Left kidney (tissue), 2 donors: Measurements from ENCODE around the gene MPC2. TPM values are rescaled to one million over a fixed set of nuclear protein-coding genes. Genes with fewer than 3 reads are reported as not detected.
"Not testable (repeated sequence)": the region's sequence is repeated elsewhere in the genome, so short reads cannot be mapped to it uniquely, and the experiment has no call there.

Source experiments
- DNase-seq: peaks from one replicate; pipeline ENCODE4 v3.0.0-alpha.2; 2013
- polyA plus RNA-seq: library from polyadenylated mRNA; unstranded; fragments of 120-200 nt; gene quantifications from one replicate; pipeline ENCODE4 v1.2.1, GENCODE V29; 2013; ENCODE audit not compliant: insufficient read length

The MPC2 gene
- polyA plus RNA-seq, 1 donor = 178 TPM

- no peak for DNase-seq
Observed at GRCh38 chr1:167935216-167936067, 1.4 kb downstream of the MPC2 start.

GRCh38 chr1:167934426-167935215, 2.3 kb downstream of the MPC2 start:
- DNase-seq = no peak

DNA sequence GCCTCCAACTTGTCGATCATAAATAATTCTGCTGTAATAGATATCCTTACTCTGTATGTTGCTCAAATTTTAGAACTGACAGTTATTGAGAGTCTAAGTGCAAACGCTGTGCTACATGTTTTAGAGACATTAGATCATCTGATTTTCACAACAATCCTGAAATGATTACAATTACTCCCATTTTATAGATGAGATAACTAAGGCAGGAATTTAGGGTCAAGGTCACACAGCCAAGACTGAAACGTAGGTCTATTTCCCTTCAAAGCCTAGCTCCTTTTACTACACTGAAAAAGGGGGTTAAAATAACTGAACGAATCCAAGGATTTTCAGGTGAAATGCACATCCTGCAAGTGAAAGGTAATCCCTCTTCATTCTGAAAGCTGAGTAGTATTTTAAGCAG, 3.1 kb downstream of the MPC2 start:
- DNase-seq = no peak

- DNase-seq = no peak
Observed at GRCh38 chr1:167929725-167930124, 7.1 kb downstream of the MPC2 start.

GRCh38 chr1:167928919-167929318, 8.0 kb downstream of the MPC2 start:
- not testable (repeated sequence) for DNase-seq

DNA sequence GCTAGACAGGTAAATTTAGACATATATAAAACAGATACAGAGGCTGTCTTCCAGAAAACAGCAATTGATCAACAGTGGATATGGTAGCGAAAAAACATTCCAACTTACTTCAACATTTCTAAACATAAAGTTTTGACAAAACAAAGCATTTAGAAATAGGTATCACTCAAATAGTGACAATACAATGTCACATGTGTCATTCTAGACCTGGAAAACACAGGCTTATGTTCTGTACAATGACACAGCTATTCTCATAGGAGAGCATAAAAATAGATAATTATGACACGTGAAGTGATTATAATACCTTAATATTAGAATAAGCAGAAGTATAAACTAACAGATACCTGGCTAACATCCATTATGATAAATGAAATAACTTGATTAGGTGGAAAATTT, 8.4 kb downstream of the MPC2 start:
- DNase-seq = no peak

DNA sequence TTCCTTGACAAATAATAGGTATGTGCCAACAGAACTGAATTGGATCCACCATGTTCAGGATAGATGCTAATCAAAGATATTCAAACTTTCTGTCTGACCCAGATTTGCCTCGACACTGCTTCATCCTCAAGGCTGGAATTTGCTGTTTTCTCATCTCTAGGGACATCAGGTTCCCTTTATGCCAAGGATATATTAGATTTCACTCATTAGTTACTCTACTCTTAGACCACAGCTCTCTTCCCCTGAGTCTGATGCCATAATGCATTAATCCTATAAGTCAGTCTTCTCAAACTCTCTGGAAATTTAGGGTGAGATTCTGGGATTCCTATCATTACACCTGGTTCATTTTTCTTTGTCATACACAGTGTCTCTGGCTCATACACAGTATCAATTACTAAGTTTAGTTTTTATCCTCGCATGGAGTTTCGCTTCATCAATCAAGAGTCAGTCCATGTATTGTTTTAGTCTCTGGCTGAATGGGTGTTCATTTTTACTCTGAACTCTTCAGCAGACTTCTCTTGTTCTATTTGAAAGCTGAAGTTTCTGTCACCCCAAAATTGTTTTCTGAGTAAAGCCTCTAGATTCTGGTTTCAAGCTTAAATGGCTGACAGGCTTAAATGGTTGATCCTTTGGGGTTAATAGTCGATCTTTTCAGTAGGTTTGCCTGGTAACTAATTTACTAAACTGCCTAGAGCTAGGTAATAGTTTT, 9.7 kb downstream of the MPC2 start:
- DNase-seq = no peak

DNA sequence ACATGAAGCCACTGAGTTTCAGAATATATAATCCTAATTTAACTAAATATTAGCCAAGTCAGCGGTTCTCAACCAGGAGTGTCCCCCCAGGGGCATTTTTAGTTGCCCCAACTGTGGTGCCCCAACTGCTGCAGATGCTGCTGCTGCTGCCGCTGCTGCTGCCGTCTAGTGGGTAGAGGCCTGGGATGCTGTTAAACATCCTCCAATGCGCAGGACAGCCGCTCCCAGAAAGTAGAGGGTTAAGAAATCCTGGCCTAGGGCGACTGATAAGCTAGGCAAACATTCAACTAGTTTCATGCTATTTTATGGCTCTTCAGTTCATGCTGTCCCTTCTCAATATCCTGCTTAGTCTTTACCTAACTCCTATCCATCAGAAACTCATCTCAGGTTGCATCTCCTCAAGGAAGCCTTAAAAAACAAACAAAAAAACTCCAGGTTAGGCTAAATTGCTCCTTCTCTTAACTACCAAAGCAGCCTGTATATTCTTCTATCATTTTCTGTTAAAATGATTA, 10.3 kb downstream of the MPC2 start:
- DNase-seq = no peak

- no peak for DNase-seq
Observed at GRCh38 chr1:167924543-167925231, 12.2 kb downstream of the MPC2 start.

GRCh38 chr1:167924102-167924501, 12.8 kb downstream of the MPC2 start:
- DNase-seq = no peak

DNA sequence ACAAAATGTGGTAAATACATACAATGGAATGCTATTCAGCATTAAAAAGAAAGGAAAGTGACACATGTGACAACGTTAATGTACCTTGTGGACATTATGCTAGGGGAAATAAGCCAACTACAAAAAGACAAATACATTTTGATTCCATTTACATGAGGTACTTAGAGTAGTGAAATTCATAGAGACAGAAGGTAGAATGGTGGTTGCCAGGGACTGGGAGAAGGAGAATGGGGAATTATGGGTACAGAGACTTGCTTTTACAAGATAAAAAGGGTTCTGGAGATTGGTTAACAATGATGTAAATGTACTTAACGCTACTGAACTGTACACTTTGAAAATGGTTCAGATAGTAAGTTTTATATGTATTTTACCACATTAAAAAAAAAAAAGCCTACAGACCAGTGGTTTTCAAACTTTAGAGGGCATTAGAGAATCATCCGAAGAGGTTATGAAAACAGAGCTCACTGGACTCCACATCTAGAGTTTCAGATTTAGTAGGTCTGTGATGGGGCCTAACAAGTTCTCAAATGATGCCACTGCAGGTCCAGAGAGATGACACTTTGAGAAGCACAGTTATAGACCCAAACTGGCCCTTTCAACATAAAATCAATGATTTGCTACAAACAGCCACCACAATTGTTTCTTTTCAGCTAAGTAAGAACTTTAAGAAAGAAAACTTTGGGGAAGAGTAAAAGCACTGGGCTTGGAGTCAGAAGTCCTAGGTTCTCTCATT, 13.4 kb downstream of the MPC2 start:
- DNase-seq = no peak

DNA sequence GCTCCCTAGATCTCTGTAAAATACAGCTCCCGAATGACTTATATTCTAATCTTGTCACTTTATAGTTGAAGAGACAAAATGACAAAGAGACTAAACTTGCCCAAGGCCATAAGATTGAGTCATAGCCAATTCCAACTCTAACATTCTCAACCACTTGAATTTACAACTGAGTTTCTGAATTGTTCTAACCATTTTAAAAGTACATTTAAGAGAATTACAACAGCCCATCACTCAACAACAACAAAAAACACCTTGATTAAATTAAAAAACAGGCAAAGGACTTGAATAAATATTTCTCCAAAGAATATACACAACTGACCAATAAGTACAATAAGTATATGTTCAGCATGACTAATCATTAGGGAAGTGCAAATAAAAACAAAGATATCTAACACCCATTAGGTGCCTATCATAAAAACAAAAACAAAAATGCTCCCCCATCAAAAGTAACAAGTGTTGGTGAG, 14.2 kb downstream of the MPC2 start:
- no peak for DNase-seq

GRCh38 chr1:167922023-167922422, 14.8 kb downstream of the MPC2 start:
- DNase-seq = no peak

DNA sequence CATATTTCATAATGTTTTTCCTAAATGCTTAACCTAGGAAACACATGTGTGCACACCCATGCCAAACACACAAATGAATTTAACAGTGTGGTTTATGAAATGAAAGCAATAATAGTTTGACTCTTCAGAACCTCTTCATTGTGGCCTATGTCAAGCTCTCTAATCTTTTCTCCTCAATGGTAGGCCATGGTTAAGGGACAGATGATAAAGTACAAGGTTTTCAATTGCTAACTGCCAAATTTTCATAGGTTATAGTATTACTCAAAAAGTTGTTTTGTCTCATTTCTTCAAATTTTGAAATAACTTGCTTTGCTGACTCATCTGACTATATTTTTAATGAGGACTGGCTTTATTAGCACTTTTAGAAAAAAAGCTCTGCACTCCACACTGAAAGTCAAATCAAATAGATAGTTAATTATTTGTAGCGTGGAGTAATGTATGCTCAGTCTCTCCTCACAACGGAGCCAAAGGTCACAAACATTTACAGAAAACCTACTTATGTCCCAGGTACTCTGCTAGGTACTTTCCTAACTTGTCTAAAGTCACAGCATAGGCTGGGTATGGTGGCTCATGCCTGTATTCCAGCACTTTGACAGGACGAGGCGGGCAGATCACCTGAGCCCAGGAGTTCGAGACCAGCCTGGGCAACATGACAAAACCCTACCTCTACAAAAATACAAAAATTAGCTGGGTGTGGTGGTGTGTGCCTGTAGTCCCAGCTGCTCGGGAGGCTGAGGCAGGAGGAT, 19.9 kb downstream of the MPC2 start:
- no peak for DNase-seq

DNA sequence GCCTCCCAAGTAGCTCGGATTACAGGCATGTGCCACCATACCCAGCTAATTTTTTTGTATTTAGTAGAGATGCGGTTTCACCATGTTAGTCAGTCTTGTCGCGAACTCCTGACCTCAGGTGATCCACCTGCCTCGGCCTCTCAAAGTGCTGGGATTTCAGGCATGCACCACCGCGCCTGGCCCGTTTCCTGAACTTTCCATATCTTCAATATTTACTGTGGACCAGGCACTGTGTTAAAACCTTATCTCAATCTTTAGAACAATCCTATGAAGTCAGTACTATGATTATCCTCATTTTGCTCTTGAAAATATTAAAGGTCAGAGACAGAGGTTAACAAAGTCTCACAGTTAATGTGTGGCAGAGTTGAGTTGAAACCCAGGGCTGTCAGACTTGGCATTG, 21.3 kb downstream of the MPC2 start:
- DNase-seq = no peak

- no peak for DNase-seq
Observed at GRCh38 chr1:167913895-167914496, 22.9 kb downstream of the MPC2 start, which contains the start of gene ADCY10. Gene ADCY10, minus strand, starts transcription at chr1:167914134. Its CDS starts 8,994 bp downstream, at chr1:167905140.

DNA sequence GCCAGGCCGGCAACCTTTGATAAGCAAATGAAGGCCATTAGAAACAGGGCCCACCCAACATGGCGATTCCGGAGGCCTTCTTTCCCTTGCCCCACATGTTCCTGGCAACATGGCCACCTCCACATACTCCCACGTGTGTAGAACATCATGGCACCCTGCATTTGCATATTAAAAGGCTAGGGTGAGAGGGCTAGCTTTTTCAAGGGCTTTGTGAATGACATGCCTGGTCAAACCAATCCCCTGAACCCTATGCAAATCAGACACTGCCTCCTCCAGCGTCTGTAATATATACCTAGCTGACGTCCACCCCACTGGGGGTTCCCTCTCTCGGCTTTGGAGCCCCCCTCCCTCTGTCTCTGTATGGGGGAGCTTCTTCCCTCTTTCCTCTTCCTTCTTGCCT, 24.6 kb downstream of the MPC2 start:
- DNase-seq = no peak

- DNase-seq = no peak
Observed at GRCh38 chr1:167911413-167911812, 25.5 kb downstream of the MPC2 start.

DNA sequence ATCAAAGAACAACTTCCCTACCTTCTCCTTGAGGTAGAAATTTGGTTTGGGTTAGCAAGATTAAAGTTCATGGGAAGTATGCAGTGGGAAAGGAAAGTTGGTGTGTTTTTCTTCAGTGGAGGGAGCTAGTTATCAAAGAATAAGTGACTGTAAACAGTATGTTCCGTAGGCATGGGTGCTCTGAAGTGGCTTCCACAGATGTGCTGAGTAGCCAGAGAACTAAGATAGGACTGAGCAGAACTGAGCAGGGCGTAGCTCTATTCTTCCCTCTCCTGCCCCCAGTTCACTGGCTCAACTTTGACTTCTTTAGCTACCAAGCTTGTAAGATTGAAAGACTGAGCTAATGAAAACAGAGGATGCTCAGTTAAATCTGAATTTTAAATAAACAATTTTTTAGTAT, 26.3 kb downstream of the MPC2 start:
- DNase-seq = no peak

- DNase-seq = no peak
Observed at GRCh38 chr1:167909691-167910180, 27.1 kb downstream of the MPC2 start.
